Measurements from ENCODE around the gene SLC24A3.

SLC24A3 gene

DNA sequence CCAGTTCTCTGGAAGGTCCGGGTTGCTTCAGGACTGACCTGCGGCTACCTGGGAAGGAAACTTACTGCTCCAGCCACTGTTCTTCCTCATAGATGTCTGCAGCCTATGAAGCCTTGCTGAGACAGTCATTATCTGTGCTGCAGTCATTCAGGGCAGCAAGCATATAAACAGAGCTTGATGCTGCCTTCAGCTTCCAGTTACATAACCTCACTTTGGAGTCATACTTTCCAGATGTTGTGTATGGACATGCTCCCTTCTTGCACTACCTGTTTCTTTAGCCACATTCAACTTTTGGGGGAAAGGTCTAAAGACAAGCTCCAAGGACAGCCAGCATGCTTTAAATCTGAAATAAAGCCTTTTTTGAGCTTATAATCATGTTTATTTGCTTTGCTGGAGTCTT lies 98.1 kb downstream of the SLC24A3 start:
- no peak for DNase-seq

DNA sequence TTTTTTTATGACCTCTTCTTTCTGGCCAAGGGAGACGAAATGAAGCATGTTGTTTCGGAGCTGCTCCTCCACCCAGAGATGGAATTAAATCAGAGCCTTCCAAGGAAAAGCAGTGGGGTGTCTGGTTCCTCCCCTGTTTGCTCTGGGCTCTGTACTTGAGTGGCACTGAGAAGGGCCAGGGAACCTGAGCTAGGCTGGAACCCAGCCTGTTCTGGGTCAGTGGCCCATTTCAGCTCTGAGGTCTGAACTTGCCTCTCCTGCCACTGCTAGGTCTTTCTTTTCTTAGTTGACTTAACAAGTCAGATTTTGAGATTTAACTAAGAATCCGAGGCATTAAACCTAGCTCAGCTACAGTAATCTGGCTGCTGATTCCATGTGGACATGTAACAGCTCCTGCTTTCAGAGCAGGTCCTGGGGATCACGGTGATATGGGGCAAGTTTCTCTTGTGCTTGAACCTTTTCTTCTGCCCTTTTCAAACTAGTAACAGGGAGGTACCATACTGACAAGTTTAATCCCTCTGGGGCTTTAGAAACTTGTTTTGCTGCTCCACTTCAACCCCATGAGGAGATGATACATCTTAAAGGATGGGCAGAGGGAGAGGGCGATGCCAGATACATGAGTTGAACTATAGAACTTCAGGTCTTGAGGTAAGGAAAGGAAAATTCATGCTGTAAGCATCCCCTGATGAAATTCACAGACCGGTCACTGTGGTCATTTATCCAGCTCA lies 101.1 kb downstream of the SLC24A3 start:
- H3K27me3 ChIP-seq (ENCODE audit: insufficient read depth, low read length, poor library complexity), result no peaks in the 10 kb centered on the region
- H3K4me2 ChIP-seq (ENCODE audit: low read length), result no peak overlapping the region
- no peak overlapping the region for H3K9ac ChIP-seq (ENCODE audit: low read length)
- no peak overlapping the region for H2BK120ac ChIP-seq (ENCODE audit: low read depth, low read length)
- no peaks in the 10 kb centered on the region for H3K4me1 ChIP-seq (ENCODE audit: control insufficient read depth, low read depth, low read length)
- DNase-seq, result no peak
- WGBS (ENCODE audit: extremely low coverage, insufficient coverage, low lambda C conversion rate), result no CpG with 5 or more reads among the region's 6 CpGs
- H3K27ac ChIP-seq (ENCODE audit: low read depth, low read length), result no peak overlapping the region
- H3K79me2 ChIP-seq (ENCODE audit: control insufficient read depth, insufficient read depth, low read length), result no peaks in the 10 kb centered on the region
- H2BK5ac ChIP-seq (ENCODE audit: low read length), result no peak overlapping the region
- H3K56ac ChIP-seq (ENCODE audit: low read length), result no peak overlapping the region
- no peaks in the 10 kb centered on the region for H3K79me1 ChIP-seq (ENCODE audit: low read length)
- no peak overlapping the region for H3K18ac ChIP-seq (ENCODE audit: low read length)
- no peak overlapping the region for H3K4me3 ChIP-seq (ENCODE audit: low read length)
- H2BK15ac ChIP-seq (replicated peaks; ENCODE audit: low read depth), result no peak overlapping the region
- H3K4ac ChIP-seq (ENCODE audit: low read depth, low read length), result no peak overlapping the region
- H4K5ac ChIP-seq (ENCODE audit: low read length), result no peak overlapping the region
- H3K23ac ChIP-seq (ENCODE audit: low read length), result no peak overlapping the region
- no peak overlapping the region for H4K8ac ChIP-seq (ENCODE audit: low read depth, low read length)
- H3K36me3 ChIP-seq (ENCODE audit: control insufficient read depth, insufficient read depth, low read length), result no peaks in the 10 kb centered on the region
- no peak overlapping the region for H2AK5ac ChIP-seq (ENCODE audit: low read length)

More for the DNA sequence above, 98.1 kb downstream of the SLC24A3 start:
- H3K23ac ChIP-seq (ENCODE audit: low read length), result no peak overlapping the region
- no peak overlapping the region for H2BK15ac ChIP-seq (replicated peaks; ENCODE audit: low read depth)
- no peak overlapping the region for H4K8ac ChIP-seq (ENCODE audit: low read depth, low read length)
- H3K4me3 ChIP-seq (ENCODE audit: low read length), result no peak overlapping the region
- H3K4ac ChIP-seq (ENCODE audit: low read depth, low read length), result no peak overlapping the region
- H3K56ac ChIP-seq (ENCODE audit: low read length), result no peak overlapping the region
- H3K79me2 ChIP-seq (ENCODE audit: control insufficient read depth, insufficient read depth, low read length), result no peaks in the 10 kb centered on the region
- H3K4me1 ChIP-seq (ENCODE audit: control insufficient read depth, low read depth, low read length), result no peaks in the 10 kb centered on the region
- H3K4me2 ChIP-seq (ENCODE audit: low read length), result no peak overlapping the region
- no peaks in the 10 kb centered on the region for H3K79me1 ChIP-seq (ENCODE audit: low read length)
- H4K5ac ChIP-seq (ENCODE audit: low read length), result no peak overlapping the region
- no peak overlapping the region for H2BK120ac ChIP-seq (ENCODE audit: low read depth, low read length)
- no CpG with 5 or more reads among the region's 2 CpGs for WGBS (ENCODE audit: extremely low coverage, insufficient coverage, low lambda C conversion rate)
- no peak overlapping the region for H3K27ac ChIP-seq (ENCODE audit: low read depth, low read length)
- H2BK5ac ChIP-seq (ENCODE audit: low read length), result no peak overlapping the region
- H3K36me3 ChIP-seq (ENCODE audit: control insufficient read depth, insufficient read depth, low read length), result no peaks in the 10 kb centered on the region
- no peak overlapping the region for H3K18ac ChIP-seq (ENCODE audit: low read length)
- no peak overlapping the region for H3K9ac ChIP-seq (ENCODE audit: low read length)
- H2AK5ac ChIP-seq (ENCODE audit: low read length), result no peak overlapping the region
- no peaks in the 10 kb centered on the region for H3K27me3 ChIP-seq (ENCODE audit: insufficient read depth, low read length, poor library complexity)

DNA sequence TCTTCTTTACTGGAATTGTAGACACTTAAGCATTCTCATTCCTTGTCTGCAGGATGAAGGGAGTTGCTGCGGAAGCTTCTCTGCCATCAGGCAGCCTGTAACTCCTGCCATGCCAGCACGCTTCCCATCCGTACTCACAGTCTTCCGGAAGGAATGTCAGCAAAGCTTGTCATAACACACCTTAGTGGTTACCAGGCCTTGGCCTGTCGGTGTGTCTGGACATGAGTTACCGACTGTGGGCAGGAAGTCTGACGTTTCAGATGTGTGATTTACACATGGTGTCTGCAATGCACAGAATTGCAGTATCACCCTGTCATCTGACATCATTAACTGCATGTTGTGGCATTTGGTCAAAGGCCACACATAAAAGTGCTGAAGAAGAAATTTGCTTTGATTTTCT lies 102.2 kb downstream of the SLC24A3 start:
- H3K56ac ChIP-seq (ENCODE audit: low read length), result no peak overlapping the region
- H3K27me3 ChIP-seq (ENCODE audit: insufficient read depth, low read length, poor library complexity), result no peaks in the 10 kb centered on the region
- H3K79me1 ChIP-seq (ENCODE audit: low read length), result no peaks in the 10 kb centered on the region
- no peak overlapping the region for H4K5ac ChIP-seq (ENCODE audit: low read length)
- H3K4me2 ChIP-seq (ENCODE audit: low read length), result no peak overlapping the region
- no peak overlapping the region for H3K4ac ChIP-seq (ENCODE audit: low read depth, low read length)
- H2AK5ac ChIP-seq (ENCODE audit: low read length), result no peak overlapping the region
- no peak overlapping the region for H3K18ac ChIP-seq (ENCODE audit: low read length)
- H3K23ac ChIP-seq (ENCODE audit: low read length), result no peak overlapping the region
- H3K79me2 ChIP-seq (ENCODE audit: control insufficient read depth, insufficient read depth, low read length), result no peaks in the 10 kb centered on the region
- H2BK15ac ChIP-seq (replicated peaks; ENCODE audit: low read depth), result no peak overlapping the region
- H3K36me3 ChIP-seq (ENCODE audit: control insufficient read depth, insufficient read depth, low read length), result no peaks in the 10 kb centered on the region
- WGBS (ENCODE audit: extremely low coverage, insufficient coverage, low lambda C conversion rate), result no CpG with 5 or more reads among the region's 7 CpGs
- no peak overlapping the region for H3K9ac ChIP-seq (ENCODE audit: low read length)
- H4K8ac ChIP-seq (ENCODE audit: low read depth, low read length), result no peak overlapping the region
- no peak for DNase-seq
- H3K27ac ChIP-seq (ENCODE audit: low read depth, low read length), result no peak overlapping the region
- H2BK120ac ChIP-seq (ENCODE audit: low read depth, low read length), result no peak overlapping the region
- H3K4me3 ChIP-seq (ENCODE audit: low read length), result no peak overlapping the region
- no peaks in the 10 kb centered on the region for H3K4me1 ChIP-seq (ENCODE audit: control insufficient read depth, low read depth, low read length)
- no peak overlapping the region for H2BK5ac ChIP-seq (ENCODE audit: low read length)

GRCh38 chr20:19317237-19318069 lies 105.0 kb downstream of the SLC24A3 start:
- no peak overlapping the region for H3K27ac ChIP-seq (ENCODE audit: low read depth, low read length)
- peak; percentile 19 for DNase-seq
- H4K8ac ChIP-seq (ENCODE audit: low read depth, low read length), result no peak overlapping the region
- H2BK15ac ChIP-seq (replicated peaks; ENCODE audit: low read depth), result no peak overlapping the region
- H3K9ac ChIP-seq (ENCODE audit: low read length), result no peak overlapping the region
- no CpG with 5 or more reads among the region's 5 CpGs for WGBS (ENCODE audit: extremely low coverage, insufficient coverage, low lambda C conversion rate)
- H2AK5ac ChIP-seq (ENCODE audit: low read length), result no peak overlapping the region
- H3K56ac ChIP-seq (ENCODE audit: low read length), result no peak overlapping the region
- H3K4me3 ChIP-seq (ENCODE audit: low read length), result no peak overlapping the region
- no peaks in the 10 kb centered on the region for H3K79me2 ChIP-seq (ENCODE audit: control insufficient read depth, insufficient read depth, low read length)
- no peak overlapping the region for H3K4me2 ChIP-seq (ENCODE audit: low read length)
- H2BK5ac ChIP-seq (ENCODE audit: low read length), result no peak overlapping the region
- no peak overlapping the region for H3K18ac ChIP-seq (ENCODE audit: low read length)
- H3K27me3 ChIP-seq (ENCODE audit: insufficient read depth, low read length, poor library complexity), result peaks cover 2% of the 10 kb centered on the region
- no peak overlapping the region for H2BK120ac ChIP-seq (ENCODE audit: low read depth, low read length)
- H3K4me1 ChIP-seq (ENCODE audit: control insufficient read depth, low read depth, low read length), result no peaks in the 10 kb centered on the region
- no peaks in the 10 kb centered on the region for H3K36me3 ChIP-seq (ENCODE audit: control insufficient read depth, insufficient read depth, low read length)
- H3K79me1 ChIP-seq (ENCODE audit: low read length), result no peaks in the 10 kb centered on the region
- no peak overlapping the region for H4K5ac ChIP-seq (ENCODE audit: low read length)
- no peak overlapping the region for H3K23ac ChIP-seq (ENCODE audit: low read length)
- no peak overlapping the region for H3K4ac ChIP-seq (ENCODE audit: low read depth, low read length)

DNA sequence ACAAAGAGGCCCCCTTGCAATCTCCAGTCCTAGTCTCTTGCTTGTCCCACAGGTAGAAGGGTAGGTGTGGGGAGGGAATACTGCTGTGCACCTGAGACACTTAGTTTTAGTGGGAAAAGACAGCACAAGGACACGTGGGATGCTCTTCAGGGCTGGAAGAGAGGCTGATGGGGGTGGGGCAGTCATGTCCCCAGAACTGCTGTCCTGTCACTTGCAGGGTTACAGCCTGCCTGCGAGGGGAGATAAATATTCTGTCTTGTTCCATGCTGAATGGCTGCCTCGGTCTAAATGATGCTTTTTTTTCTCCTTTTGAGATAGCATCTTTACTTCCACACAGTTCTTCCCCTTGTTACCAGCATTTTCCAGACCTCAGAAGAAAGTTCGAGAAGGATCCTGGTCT lies 106.2 kb downstream of the SLC24A3 start:
- Histone ChIP-seq H3K79me2 (ENCODE audit: control insufficient read depth, insufficient read depth, low read length) (no peaks in the 10 kb centered on the region), H3K79me1 (ENCODE audit: low read length) (no peaks in the 10 kb centered on the region), H3K36me3 (ENCODE audit: control insufficient read depth, insufficient read depth, low read length) (no peaks in the 10 kb centered on the region), H3K18ac (ENCODE audit: low read length) (no peak overlapping the region), H3K27ac (ENCODE audit: low read depth, low read length) (no peak overlapping the region), H2AK5ac (ENCODE audit: low read length) (no peak overlapping the region), H3K23ac (ENCODE audit: low read length) (no peak overlapping the region), H3K4ac (ENCODE audit: low read depth, low read length) (no peak overlapping the region), H3K4me2 (ENCODE audit: low read length) (no peak overlapping the region), H2BK120ac (ENCODE audit: low read depth, low read length) (no peak overlapping the region), H4K5ac (ENCODE audit: low read length) (no peak overlapping the region), H4K8ac (ENCODE audit: low read depth, low read length) (no peak overlapping the region), H2BK15ac (replicated peaks; ENCODE audit: low read depth) (no peak overlapping the region), H3K9ac (ENCODE audit: low read length) (no peak overlapping the region), H3K4me1 (ENCODE audit: control insufficient read depth, low read depth, low read length) (no peaks in the 10 kb centered on the region), H3K27me3 (ENCODE audit: insufficient read depth, low read length, poor library complexity) (peaks cover 2% of the 10 kb centered on the region), H2BK5ac (ENCODE audit: low read length) (no peak overlapping the region), H3K4me3 (ENCODE audit: low read length) (no peak overlapping the region), H3K56ac (ENCODE audit: low read length) (no peak overlapping the region)
- DNase-seq, result no peak
- WGBS (ENCODE audit: extremely low coverage, insufficient coverage, low lambda C conversion rate), result no CpG with 5 or more reads among the region's 4 CpGs

Measured in mesendoderm (in vitro differentiated cells).